OCI-M1 (cell line): ENCODE results near the gene CTBP1.

Experiments used
- DNase-seq: peaks from one replicate; lab custom pipeline; 2025; lab: John Stamatoyannopoulos, UW

The CTBP1 gene

DNA sequence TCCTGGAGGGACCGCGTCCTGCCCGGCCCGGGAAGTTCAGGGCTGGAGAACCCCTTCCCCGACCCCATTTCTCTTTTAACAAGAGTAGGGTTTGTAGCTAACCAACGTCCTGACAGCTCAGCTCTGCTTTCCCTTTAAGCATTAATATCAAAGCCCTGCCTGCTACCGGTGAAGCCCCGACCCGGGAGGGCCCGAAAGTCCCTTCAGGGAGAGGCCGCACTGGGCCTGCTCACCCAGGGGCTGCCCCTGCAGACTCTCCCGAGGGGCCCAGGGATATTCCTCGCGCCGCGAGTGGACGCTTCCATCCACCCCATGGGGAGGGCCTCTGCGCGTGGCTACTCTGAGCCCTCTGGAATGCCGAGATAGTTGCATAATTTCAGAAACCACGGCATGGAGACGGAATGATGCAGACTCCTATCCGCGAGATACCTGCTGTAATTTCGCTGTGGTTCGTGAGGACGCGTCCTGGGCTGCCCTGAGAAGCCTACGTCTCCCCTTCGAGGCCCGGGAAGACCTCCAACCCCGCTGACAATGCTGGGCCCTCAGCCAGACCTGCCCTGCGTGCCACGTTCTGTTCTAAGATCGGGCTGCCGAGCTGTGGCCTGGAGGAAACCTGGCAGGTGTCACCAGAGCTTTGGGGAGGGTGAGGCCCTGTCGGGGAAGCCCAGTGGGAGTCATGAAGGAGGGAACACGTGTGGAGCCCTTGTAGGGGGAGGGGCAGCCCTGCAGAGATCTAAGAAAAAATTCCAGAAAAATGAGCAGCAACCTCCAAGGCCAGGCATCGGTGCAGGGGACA is 999 bp upstream of the CTBP1 start:
- DNase-seq = peak; percentile 37

GRCh38 chr4:1249148-1249730 is 309 bp upstream of the CTBP1 start:
- DNase-seq = peak; percentile 86

DNA sequence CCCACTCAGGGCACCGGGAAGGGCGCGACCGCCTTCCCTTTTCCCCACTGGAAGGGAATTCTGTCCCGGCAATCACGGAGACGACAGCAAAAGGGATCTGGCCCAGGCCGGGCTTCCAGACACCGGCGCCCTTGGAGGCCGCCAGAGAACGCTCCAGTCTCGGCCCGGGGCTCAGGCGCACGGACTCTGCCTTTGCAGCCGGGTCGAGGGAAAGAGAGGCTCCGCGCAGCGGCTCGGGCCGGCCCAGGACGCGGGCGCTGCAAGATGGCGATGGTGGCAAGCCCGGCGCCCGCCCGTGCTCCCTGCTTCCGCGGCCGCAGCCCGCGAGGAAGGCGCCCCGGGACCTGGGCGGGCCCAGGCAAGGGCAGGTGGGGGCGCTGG is 1.1 kb downstream of the CTBP1 start:
- DNase-seq = peak; percentile 67

GRCh38 chr4:1246901-1247863 is 1.7 kb downstream of the CTBP1 start:
- DNase-seq = peak; percentile 41

DNA sequence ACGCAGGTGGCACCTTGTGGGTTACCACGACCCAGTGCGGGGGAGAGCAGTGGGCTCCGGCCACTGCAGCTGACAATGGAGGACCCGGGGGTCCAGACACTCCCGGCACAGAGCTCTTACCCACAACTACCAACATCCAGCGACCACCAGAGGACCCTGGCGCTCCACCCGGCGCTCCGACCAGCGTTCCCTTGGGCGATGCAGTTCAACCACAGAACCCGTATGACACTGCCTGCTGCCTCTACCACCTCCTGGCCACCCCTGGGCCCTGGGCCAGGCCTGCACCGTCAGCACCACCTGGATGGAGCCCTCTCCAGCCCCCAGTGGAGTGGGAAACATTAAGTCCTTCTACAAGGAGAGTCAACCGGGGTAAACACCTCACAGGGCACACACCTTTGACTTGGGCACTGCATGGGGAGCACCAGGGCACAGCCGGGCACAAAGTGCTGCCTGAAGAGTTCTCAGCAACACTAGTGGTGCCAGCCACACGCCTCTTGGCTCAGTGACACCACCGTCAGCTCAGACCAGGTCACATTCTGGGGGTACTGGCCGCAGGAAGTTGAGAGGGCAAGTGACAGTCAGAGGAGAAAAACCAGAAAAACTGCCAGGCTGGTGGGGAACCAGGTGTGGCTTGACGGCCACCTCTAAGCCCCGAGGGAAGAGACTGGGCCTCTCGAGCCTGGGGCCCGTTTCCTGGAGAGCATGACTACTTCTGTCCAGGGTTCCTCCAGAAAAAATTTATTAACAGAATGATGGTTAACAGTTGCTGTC is 2.6 kb downstream of the CTBP1 start:
- DNase-seq = no peak

- DNase-seq = no peak
These were observed 3.4 kb downstream of the CTBP1 start for GRCh38 chr4:1245481-1246051.

DNA sequence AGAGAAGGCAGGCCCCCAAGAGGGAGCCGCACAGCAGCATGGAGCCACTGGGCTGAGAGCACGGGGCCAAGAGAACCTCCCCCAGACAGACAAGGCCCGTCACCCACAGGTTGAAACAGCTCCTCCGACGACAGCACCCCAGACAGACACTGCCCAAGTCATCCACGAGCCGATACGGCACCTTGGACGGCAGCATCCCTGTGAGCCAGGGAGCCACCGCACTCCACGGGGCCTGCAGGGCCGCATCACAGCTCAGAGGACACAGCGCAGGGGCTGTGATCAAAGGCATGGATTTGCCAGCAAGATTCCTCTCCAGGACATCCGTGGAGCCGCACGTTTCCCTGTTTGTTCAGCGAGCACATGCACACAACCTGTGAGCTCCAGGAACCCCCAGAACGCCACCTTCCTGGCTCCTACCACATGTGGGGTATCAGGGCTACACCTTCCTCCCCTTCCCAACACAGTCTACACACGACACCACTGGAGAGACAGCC is 3.9 kb downstream of the CTBP1 start:
- no peak for DNase-seq

DNA sequence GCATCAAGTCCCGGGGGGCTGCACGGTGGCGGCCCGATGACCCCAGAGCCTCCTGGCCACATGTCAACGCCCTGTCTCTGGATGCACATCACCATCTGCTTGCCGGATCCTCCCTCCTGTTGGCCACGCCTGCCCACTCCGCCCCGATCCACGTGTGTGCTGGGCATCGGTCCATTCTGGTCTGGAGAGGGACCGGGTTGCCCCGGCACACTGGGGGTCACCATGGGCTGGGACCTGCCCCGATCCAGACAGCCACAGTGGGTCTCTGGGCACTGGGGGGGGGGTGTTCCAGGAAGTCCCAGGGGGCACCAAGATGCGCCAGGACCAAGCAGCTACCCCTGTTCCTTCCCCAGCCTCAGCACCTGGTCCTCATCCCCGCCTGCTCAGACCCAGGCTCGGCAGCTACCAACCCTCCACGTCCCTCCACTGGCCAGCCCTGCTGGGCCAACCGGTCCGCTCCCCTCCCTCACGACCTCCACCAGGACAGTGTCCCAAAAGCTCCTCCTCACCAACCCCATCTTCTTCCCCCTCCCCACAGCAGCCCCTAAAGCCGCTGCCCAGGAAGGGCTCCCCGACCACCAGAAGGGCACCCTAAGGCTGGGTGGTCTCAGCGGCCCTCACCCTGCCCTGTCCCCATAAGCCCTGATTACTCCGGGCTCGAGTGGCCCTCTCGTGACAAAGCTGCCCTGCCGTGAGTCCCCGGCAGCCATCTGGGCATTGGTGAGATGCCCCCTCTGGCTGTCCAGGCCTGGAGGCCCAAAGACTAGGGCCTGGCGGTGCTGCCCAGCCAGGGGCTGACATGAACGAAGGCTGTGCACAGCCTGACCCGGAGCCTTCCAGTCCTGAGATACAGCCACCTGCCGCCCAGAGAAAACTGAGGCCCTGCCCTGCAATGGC is 4.6 kb downstream of the CTBP1 start:
- no peak for DNase-seq

GRCh38 chr4:1243451-1244080 is 5.4 kb downstream of the CTBP1 start:
- no peak for DNase-seq

GRCh38 chr4:1242506-1243450 is 6.2 kb downstream of the CTBP1 start:
- DNase-seq = no peak

GRCh38 chr4:1241936-1242505 is 6.9 kb downstream of the CTBP1 start:
- DNase-seq = no peak

DNA sequence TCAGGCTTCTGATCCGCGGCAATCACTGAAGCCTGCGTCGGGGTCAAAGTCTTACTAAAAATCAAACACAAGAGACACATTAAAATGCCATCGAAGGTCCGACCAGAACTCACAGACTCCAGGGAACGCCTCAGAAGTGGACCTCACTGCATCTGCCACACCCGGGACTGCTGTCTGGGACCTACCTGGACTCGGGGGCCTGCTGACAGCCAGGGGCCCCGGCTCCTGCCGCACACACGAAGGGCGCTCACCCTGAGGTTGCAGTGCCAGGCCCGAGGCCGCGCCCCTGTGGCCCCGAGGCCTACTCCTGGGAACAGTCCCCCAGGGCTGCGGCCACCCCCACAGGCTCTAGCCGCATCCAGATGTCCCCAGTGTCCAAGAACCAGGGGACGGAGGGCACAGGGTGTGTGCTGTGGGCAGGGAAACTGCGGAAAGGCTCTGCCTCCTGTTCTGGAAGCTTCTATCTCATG is 7.4 kb downstream of the CTBP1 start:
- DNase-seq = no peak

DNA sequence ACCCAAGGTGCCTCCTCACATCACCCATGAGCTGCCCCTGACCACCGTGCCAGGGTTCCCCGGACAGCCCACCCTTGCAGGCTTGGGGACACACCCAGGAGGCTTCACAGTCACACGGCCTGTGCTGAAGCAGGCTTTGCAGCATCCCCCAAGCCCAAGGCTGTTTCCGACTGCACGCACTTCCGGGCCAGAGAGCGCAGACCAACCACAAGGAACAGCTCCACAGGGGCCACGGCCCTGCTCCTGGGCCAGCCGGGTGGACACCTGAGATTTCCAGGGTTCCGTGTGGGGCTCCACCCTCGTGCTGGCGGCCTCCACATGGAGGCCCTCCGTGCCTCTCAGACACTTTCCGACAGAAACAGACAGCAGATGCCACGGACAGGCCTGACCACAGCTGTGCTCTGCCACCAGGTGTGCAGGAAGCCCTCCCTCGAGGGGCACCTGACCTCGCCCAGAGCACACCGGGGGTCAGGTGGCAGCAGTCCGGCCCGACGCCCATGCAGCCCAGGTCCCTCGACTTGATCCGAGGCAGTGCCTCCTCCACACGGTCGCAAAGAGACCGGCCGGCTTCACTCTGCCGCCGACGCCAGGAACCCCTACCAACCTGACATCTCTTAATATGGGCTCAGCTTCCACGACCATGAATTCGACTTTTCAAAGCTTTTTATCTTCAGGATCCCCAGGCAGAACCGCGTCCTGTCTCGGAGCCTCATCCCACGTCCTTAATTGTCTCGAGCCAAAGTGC is 8.0 kb downstream of the CTBP1 start:
- no peak for DNase-seq

DNA sequence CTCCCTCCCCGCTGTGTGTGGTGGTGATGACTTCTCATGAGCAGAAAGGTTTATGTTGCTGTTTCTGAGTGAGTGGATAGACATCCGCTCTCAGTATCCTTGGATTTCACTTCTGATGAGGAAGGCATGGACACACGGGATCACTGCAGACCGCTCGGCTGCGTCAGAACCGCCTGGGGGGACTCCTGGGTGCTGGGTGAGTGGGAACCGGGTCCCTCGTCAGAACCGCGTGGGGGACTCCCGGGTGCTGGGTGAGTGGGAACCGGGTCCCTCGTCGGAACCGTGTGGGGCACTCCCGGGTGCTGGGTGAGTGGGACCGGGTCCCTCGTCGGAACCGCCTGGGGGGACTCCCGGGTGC is 9.0 kb downstream of the CTBP1 start:
- no peak for DNase-seq

- no peak for DNase-seq
These were observed 9.6 kb downstream of the CTBP1 start for GRCh38 chr4:1239141-1239949.

DNA sequence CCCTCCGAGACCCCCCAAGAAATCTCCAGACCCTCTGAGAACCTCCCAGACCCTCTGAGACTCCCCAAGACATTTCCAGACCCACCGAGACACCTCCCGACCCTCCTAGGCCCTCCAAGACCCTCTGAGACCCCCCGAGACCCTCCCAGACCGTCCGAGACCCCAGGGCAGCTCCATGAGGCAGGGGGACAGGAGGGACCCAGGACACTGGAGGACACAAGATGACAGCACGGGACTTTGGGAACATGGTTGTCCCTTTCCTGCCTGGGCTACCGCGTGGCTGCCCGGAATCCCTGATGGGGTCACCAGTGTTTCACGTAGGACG is 10.3 kb downstream of the CTBP1 start:
- no peak for DNase-seq
